Testis (tissue), 2 donors: ENCODE data around the gene KCNQ5.

Source experiments
- CTCF ChIP-seq, 3 experiments: fragments of 450-650 bp in 2 of 3; fragments of 200-600 bp in 1 of 3; sonication (generic) in 1 of 3; IDR thresholded peaks; one replicate each; pipeline ENCODE4 v1.5.1; 2016 to 2019; ENCODE audit warnings: antibody characterized with exemption in 3 of 3, mild to moderate bottlenecking in 2 of 3, moderate library complexity in 1 of 3
- POLR2A ChIP-seq: fragments of 450-650 bp; IDR thresholded peaks from one replicate; pipeline ENCODE4 v1.6.1; 2017; ENCODE audit warnings: antibody characterized with exemption, mild to moderate bottlenecking, moderate library complexity

GRCh38 chr6:72861059-72861458 is 239.2 kb downstream of the KCNQ5 start:
- TF ChIP-seq CTCF (IDR thresholded peaks at IDR 0.05) (no peak), POLR2A (no peak)
